MM.1S (cell line): Measurements from ENCODE around the gene ZDHHC8.

Experiments used
- DNase-seq: peaks from one replicate; pipeline ENCODE4 v3.0.0-alpha.2; 2015
- H2AFZ ChIP-seq: fragments of 300-600 bp; sonication (generic); 2 replicates; pipeline ENCODE4 v1.6.0; 2016; ENCODE audit warnings: antibody characterized with exemption, low read length
- H3F3A ChIP-seq: fragments of 300-600 bp; sonication (generic); 2 replicates; pipeline ENCODE4 v1.6.1; 2016; ENCODE audit warnings: mild to moderate bottlenecking, antibody characterized with exemption, low read length, moderate library complexity, mixed read lengths; ENCODE audit not compliant: insufficient read depth
- H3K27ac ChIP-seq: fragments of 300-600 bp; sonication (generic); 2 replicates; pipeline ENCODE4 v1.5.1; 2016; ENCODE audit warnings: mild to moderate bottlenecking, low read length
- H3K27me3 ChIP-seq: fragments of 300-600 bp; sonication (generic); replicated peaks from 2 replicates; pipeline ENCODE4 v1.6.0; 2016; ENCODE audit warnings: low read length; ENCODE audit not compliant: insufficient read depth
- H3K36me3 ChIP-seq: fragments of 300-600 bp; sonication (generic); replicated peaks from 2 replicates; pipeline ENCODE4 v1.6.1; 2016; ENCODE audit warnings: mild to moderate bottlenecking, low read length, mixed read lengths; ENCODE audit not compliant: insufficient read depth
- H3K4me1 ChIP-seq: fragments of 300-600 bp; sonication (generic); 2 replicates; pipeline ENCODE4 v1.6.1; 2016; ENCODE audit warnings: low read length, mixed read lengths
- H3K4me2 ChIP-seq: fragments of 300-600 bp; sonication (generic); 2 replicates; pipeline ENCODE4 v1.6.0; 2016; ENCODE audit warnings: low read depth, low read length
- H3K4me3 ChIP-seq: fragments of 300-600 bp; sonication (generic); 2 replicates; pipeline ENCODE4 v1.5.1; 2016; ENCODE audit warnings: low read length, mixed read lengths
- H3K79me2 ChIP-seq: fragments of 300-600 bp; sonication (generic); 2 replicates; pipeline ENCODE4 v1.6.1; 2016; ENCODE audit warnings: mixed run types, low read length, mixed read lengths
- H3K9ac ChIP-seq: fragments of 300-600 bp; sonication (generic); 2 replicates; pipeline ENCODE4 v1.6.1; 2016; ENCODE audit warnings: low read length, mixed read lengths
- H3K9me2 ChIP-seq: fragments of 300-600 bp; sonication (generic); replicated peaks from 2 replicates; pipeline ENCODE4 v1.6.1; 2016; ENCODE audit warnings: mild to moderate bottlenecking, low read length, mixed read lengths; ENCODE audit not compliant: insufficient read depth
- H3K9me3 ChIP-seq: fragments of 300-600 bp; sonication (generic); replicated peaks from 2 replicates; pipeline ENCODE4 v1.6.1; 2016; ENCODE audit warnings: mild to moderate bottlenecking, low read length, mixed read lengths; ENCODE audit not compliant: insufficient read depth
- H4K20me1 ChIP-seq: fragments of 300-600 bp; sonication (generic); 2 replicates; pipeline ENCODE4 v1.6.1; 2016; ENCODE audit warnings: mild to moderate bottlenecking, low read length, moderate library complexity, mixed read lengths; ENCODE audit not compliant: insufficient read depth
- EZH2 ChIP-seq: fragments of 300-600 bp; sonication (generic); optimal IDR thresholded peaks from 2 replicates; pipeline ENCODE3; 2017; ENCODE audit warnings: low read depth, mild to moderate bottlenecking, antibody characterized with exemption, low read length, mixed read lengths
- EZH2phosphoT487 ChIP-seq: fragments of 300-600 bp; sonication (generic); IDR thresholded peaks from 2 replicates; pipeline ENCODE4 v1.6.1; 2018; ENCODE audit warnings: antibody characterized with exemption, low read length
- TF ChIP-seq, protein P1 (sequence below): fragments of 300-600 bp; sonication (generic); IDR thresholded peaks from 2 replicates; pipeline ENCODE4 v1.5.1; 2016; ENCODE audit warnings: antibody characterized with exemption, low read length, mixed read lengths

ZDHHC8 gene

DNA sequence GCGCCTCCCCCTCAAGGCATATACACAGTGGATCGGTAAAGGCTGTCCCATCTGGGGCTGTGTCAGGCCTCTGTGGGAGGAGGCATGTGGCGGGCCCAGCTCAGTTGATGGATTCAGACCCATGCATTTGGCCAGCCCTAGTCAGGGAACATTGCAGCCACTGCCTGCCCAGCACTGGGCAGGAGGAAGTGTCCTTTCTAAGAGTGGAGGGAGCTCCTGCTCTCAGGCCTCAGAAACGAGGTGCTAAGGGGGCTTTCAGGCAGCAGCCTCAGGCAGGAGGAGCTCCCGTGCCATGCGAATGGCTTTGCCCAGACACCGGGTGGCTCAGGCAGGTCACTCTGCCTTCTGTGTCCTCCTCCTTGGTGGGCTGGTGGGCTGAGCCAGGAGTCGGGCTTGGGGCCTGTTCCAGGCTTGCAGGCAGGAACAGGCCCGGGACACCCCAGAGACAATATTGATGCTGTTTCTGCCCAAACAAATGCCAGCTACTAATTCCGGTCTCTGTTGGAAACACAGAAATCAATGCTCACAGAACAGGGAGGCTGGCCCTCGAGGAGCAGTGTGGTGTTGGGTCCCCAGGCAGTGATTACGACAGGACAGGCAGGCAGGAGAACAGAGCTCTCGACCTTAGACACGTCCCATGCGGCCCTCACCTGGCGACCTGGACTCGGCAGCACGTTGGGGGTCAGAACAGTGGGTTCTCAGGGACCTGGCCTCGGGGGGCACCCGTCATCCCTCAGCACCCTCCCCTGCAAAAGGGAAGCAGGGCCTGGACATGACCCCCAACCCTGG lies 61.6 kb downstream of the ZDHHC8 start:
- H3K9me3 ChIP-seq = no peaks in the 10 kb centered on the region
- H3K36me3 ChIP-seq = no peaks in the 10 kb centered on the region
- no peaks in the 10 kb centered on the region for H3K4me1 ChIP-seq
- TF ChIP-seq EZH2phosphoT487 = no peak
- TF ChIP-seq, protein P1, sequence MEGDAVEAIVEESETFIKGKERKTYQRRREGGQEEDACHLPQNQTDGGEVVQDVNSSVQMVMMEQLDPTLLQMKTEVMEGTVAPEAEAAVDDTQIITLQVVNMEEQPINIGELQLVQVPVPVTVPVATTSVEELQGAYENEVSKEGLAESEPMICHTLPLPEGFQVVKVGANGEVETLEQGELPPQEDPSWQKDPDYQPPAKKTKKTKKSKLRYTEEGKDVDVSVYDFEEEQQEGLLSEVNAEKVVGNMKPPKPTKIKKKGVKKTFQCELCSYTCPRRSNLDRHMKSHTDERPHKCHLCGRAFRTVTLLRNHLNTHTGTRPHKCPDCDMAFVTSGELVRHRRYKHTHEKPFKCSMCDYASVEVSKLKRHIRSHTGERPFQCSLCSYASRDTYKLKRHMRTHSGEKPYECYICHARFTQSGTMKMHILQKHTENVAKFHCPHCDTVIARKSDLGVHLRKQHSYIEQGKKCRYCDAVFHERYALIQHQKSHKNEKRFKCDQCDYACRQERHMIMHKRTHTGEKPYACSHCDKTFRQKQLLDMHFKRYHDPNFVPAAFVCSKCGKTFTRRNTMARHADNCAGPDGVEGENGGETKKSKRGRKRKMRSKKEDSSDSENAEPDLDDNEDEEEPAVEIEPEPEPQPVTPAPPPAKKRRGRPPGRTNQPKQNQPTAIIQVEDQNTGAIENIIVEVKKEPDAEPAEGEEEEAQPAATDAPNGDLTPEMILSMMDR = no peak
- no peak for TF ChIP-seq EZH2
- H3K79me2 ChIP-seq = no peaks in the 10 kb centered on the region
- H3K4me3 ChIP-seq = no peak overlapping the region
- no peak overlapping the region for H3K9ac ChIP-seq
- H3F3A ChIP-seq = no peaks in the 10 kb centered on the region
- H3K27me3 ChIP-seq = peaks cover 86% of the 10 kb centered on the region
- H3K4me2 ChIP-seq = no peak overlapping the region
- H3K27ac ChIP-seq = no peak overlapping the region
- no peaks in the 10 kb centered on the region for H3K9me2 ChIP-seq
- H4K20me1 ChIP-seq = no peaks in the 10 kb centered on the region
- H2AFZ ChIP-seq = no peak overlapping the region
- DNase-seq = no peak

DNA sequence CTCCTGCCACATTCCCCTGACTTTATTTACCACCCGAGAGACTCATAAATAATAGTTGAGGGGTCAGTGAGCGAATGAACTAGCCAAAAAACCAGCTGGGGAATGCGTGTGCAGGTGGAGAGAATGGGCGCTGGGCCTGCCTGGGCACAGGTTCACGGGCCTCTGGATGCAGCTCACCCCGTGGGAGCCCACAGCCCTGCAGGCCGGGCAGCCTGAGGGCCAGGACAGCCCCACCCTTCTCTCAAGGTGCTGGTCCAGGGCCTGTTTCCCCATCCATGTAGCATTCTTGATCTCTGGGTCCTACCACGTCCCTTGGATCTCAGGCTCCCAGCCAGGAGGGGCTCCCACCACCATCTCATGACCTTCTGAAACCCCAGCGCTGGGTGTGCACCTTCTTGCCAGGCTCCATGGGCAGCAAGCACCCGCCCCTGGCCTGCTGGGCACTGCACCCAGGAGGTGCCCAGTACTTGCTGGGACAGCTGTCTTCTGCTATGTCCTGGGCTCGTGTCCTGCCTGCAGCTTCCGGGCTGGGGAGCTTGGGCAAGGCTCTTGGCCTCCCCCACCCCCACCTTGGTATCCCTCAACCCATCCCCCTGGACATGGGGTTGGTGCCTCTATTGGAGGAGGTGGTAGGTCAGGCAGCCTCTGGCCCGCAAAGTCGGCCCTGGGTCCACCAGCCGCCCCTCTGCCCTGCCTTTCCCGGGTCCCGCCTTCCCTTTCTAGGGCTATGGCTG lies 62.3 kb downstream of the ZDHHC8 start:
- Histone ChIP-seq H3K9me2 (no peaks in the 10 kb centered on the region), H3K79me2 (no peaks in the 10 kb centered on the region), H4K20me1 (no peaks in the 10 kb centered on the region), H2AFZ (no peak overlapping the region), H3K9me3 (no peaks in the 10 kb centered on the region), H3K36me3 (no peaks in the 10 kb centered on the region), H3K4me1 (no peaks in the 10 kb centered on the region), H3K4me3 (no peak overlapping the region), H3K4me2 (no peak overlapping the region), H3F3A (no peaks in the 10 kb centered on the region), H3K9ac (no peak overlapping the region), H3K27ac (no peak overlapping the region), H3K27me3 (peaks cover 94% of the 10 kb centered on the region)
- DNase-seq = no peak
- TF ChIP-seq EZH2 (no peak), EZH2phosphoT487 (no peak)
- TF ChIP-seq, protein P1 = no peak

DNA sequence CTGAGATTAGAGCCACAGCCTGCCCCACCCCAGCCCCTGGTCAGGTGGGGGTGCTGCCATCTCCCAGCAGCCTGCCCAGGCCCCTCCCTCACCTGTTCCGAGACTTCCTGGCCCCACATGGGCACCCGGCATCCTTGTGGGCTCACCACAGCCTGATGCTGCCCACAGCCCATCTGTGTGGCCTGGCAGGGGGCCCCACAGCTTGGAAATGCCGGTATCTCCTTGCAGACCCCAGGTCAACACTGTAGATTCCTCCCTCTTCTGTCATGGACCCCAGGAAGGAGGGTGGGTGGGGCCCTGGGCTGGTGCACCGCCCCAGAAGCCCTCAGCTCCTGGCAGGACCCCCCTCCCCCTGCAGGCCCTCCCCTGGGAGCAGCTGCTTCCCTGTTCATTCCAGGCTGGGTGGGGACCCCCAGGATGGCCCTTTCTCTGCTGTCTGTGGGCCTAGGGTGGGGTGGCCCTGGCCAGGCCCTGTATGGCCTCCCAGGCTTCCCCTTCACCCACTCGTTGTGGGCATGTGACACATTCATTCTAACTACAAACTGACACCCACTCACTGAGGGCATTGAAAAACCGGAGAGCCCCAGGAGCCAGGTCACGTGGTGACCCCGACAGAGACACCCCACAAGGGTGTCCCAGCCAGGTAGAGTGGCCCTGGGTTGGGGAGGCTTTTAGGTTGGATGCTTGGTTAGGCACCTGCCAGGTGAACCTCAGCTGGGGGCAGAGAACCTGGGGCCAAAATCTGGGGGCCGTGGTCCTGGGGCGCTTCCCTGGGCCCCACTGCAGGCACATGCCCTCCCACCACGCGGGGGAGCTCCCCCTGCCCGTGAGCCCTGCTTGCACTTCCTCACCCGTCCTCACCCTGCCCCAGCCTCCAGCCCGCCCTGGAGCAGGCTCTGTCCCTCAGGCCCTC lies 63.3 kb downstream of the ZDHHC8 start:
- no peaks in the 10 kb centered on the region for H3K79me2 ChIP-seq
- no peaks in the 10 kb centered on the region for H4K20me1 ChIP-seq
- no peaks in the 10 kb centered on the region for H3K9me2 ChIP-seq
- no peaks in the 10 kb centered on the region for H3K36me3 ChIP-seq
- no peaks in the 10 kb centered on the region for H3F3A ChIP-seq
- TF ChIP-seq EZH2phosphoT487 = no peak
- TF ChIP-seq, protein P1 = no peak
- H3K27me3 ChIP-seq = peaks cover 98% of the 10 kb centered on the region
- H3K4me1 ChIP-seq = no peaks in the 10 kb centered on the region
- H3K4me3 ChIP-seq = no peak overlapping the region
- DNase-seq = no peak
- H3K4me2 ChIP-seq = no peak overlapping the region
- no peak overlapping the region for H2AFZ ChIP-seq
- no peaks in the 10 kb centered on the region for H3K9me3 ChIP-seq
- H3K9ac ChIP-seq = no peak overlapping the region
- H3K27ac ChIP-seq = no peak overlapping the region
